ENCODE measurements around the gene PHF12. TPM values are rescaled to one million over a fixed set of nuclear protein-coding genes. Genes with fewer than 3 reads are reported as not detected.
A peak's percentile ranks its signal among the peaks of the same experiment; 100 is the strongest.

The PHF12 gene
- total and polyA plus RNA-seq, 2 experiments from 2014 or later: 19.7 to 41.0 TPM

DNA sequence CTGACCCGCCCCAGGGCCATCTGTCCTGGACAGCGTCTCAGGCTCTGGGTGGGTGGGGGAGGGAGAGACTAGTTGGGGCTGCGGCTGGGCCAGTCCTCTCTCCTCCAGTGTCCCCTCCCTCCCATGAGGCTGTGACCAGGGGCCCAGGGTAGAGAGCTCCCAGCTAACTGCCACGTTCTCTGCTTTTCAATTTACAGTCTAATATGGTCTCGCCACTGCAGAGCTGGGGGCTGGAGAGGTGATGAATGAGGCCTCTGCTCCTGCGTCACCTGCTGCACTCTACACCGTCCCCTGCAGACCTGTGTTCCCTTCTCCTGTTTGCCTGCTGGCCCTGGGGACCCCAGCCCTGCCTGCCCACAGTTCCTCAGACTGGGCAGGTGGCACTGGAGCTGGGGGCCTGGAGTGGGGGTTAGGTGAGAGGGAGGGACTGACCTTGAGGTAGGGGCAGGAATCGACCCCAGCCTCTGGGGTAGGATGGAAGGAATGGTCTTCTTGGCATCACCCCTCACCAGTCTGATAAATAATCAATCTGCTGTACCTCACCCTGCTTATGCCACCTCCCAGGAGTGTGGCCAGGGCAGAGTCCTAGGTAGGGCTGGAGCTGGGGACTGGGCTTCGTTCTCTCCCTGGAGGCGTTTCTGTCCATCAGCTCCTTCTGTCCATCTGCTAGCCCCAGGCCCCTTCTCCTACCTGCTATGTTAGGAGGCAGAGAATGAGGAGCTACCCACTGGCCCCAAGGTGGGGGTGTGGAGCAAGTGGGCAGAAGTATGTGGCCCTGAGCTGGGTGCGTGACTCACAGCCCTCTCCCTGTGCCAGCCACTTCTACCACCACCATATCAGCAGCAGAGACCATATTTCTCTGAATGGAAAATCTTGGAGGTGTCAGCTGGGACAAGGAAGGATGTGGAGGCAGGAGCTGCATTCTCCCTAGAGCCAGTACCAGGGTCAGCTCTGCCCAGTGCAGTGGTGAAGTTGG lies 41.6 kb upstream of the PHF12 start:
- Histone ChIP-seq H3K36me3 (ENCODE audit: insufficient read depth) (no peaks in the 10 kb centered on the region), H3K27me3 (ENCODE audit: insufficient read depth) (no peaks in the 10 kb centered on the region), H3K4me2 (no peak overlapping the region), H2AFZ (no peak overlapping the region), H4K20me1 (replicated peaks; ENCODE audit: insufficient read depth) (no peaks in the 10 kb centered on the region), H3K4me1 (ENCODE audit: insufficient read depth) (peaks cover 6% of the 10 kb centered on the region; the same call in 1 of the 2 replicates), H3K27ac (ENCODE audit: low read depth) (no peak overlapping the region), H3F3A (replicated peaks; ENCODE audit: low read depth) (no peaks in the 10 kb centered on the region), H3K79me2 (replicated peaks; ENCODE audit: insufficient read depth) (no peaks in the 10 kb centered on the region), H3K9me2 (ENCODE audit: insufficient read depth) (no peaks in the 10 kb centered on the region), H3K4me3 (no peak overlapping the region)
- Mint-ChIP-seq H3K9me3 (0 out of 3 replicates have a peak, but pooled peaks cover 2% of the 10 kb centered on the region), H3K4me3 (no peak overlapping the region), H3K36me3 (ENCODE audit: low read depth) (no peaks in the 10 kb centered on the region; the same call in 2 of the 3 replicates), H3K4me1 (peaks cover 23% of the 10 kb centered on the region), H3K27me3 (ENCODE audit: insufficient read depth, low read depth, poor library complexity) (peaks cover 27% of the 10 kb centered on the region), H3K27ac (no peak overlapping the region)
- no peak for ATAC-seq
- DNase-seq (ENCODE audit: low spot score): no peak
- TF ChIP-seq NANOG (IDR thresholded peaks at IDR 0.05; ENCODE audit: borderline replicate concordance): no peak
- TF ChIP-seq, protein P1, sequence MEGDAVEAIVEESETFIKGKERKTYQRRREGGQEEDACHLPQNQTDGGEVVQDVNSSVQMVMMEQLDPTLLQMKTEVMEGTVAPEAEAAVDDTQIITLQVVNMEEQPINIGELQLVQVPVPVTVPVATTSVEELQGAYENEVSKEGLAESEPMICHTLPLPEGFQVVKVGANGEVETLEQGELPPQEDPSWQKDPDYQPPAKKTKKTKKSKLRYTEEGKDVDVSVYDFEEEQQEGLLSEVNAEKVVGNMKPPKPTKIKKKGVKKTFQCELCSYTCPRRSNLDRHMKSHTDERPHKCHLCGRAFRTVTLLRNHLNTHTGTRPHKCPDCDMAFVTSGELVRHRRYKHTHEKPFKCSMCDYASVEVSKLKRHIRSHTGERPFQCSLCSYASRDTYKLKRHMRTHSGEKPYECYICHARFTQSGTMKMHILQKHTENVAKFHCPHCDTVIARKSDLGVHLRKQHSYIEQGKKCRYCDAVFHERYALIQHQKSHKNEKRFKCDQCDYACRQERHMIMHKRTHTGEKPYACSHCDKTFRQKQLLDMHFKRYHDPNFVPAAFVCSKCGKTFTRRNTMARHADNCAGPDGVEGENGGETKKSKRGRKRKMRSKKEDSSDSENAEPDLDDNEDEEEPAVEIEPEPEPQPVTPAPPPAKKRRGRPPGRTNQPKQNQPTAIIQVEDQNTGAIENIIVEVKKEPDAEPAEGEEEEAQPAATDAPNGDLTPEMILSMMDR (conservative IDR thresholded peaks at IDR 0.05; ENCODE audit: low read depth in 2 of 2): 0 out of 4 replicates have a peak, but pooled peaks of 1 of the 2 experiments have one; percentile 18

DNA sequence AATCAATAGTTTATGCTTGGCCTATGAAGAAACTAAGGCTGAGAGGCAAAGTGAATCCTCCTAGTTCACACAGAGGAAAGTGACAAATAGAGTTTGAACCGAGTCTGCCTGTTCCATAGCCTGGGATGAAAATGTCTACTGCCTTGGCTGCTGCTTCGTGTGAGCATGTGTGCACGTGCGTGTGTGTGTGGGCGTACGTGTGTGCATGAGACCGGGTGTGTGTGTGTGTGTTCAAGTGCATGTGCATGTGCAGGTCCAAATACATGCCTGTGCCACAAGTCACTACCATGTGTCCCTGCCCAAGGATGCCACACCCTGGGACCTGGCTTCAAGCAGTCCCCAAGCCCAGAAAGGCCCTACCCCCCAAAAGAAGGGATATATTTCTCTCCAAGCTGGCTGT lies 40.9 kb upstream of the PHF12 start:
- peaks cover 2% of the 10 kb centered on the region; the same call in 1 of the 3 replicates for H3K9me3 Mint-ChIP-seq
- H3K27me3 ChIP-seq (ENCODE audit: insufficient read depth): no peaks in the 10 kb centered on the region
- H3K4me2 ChIP-seq: no peak overlapping the region
- 0 out of 2 replicates have a peak, but pooled peaks cover 3% of the 10 kb centered on the region for H3F3A ChIP-seq (replicated peaks; ENCODE audit: low read depth)
- ATAC-seq (no peak), DNase-seq (ENCODE audit: low spot score) (no peak)
- peaks cover 6% of the 10 kb centered on the region; the same call in 1 of the 2 replicates for H3K4me1 ChIP-seq (ENCODE audit: insufficient read depth)
- no peak overlapping the region for H2AFZ ChIP-seq
- H3K9me2 ChIP-seq (ENCODE audit: insufficient read depth): no peaks in the 10 kb centered on the region
- H3K36me3 ChIP-seq (ENCODE audit: insufficient read depth): no peaks in the 10 kb centered on the region
- peaks cover 24% of the 10 kb centered on the region for H3K27me3 Mint-ChIP-seq (ENCODE audit: insufficient read depth, low read depth, poor library complexity)
- H3K27ac Mint-ChIP-seq: no peak overlapping the region
- no peak overlapping the region for H3K27ac ChIP-seq (ENCODE audit: low read depth)
- no peak overlapping the region for H3K4me3 Mint-ChIP-seq
- no peak overlapping the region for H3K4me3 ChIP-seq
- H3K4me1 Mint-ChIP-seq: peaks cover 19% of the 10 kb centered on the region
- no peaks in the 10 kb centered on the region for H4K20me1 ChIP-seq (replicated peaks; ENCODE audit: insufficient read depth)
- no peaks in the 10 kb centered on the region; the same call in 2 of the 3 replicates for H3K36me3 Mint-ChIP-seq (ENCODE audit: low read depth)
- H3K79me2 ChIP-seq (replicated peaks; ENCODE audit: insufficient read depth): no peaks in the 10 kb centered on the region
- no peak for TF ChIP-seq ZNF114 (CRISPR knock-in tag; IDR thresholded peaks at IDR 0.05)
- TF ChIP-seq STAT1 (IDR thresholded peaks at IDR 0.05; ENCODE audit: unreplicated experiment): no peak
- TF ChIP-seq NANOG (IDR thresholded peaks at IDR 0.05; ENCODE audit: borderline replicate concordance): no peak
- no peak for TF ChIP-seq CREB1 (CRISPR knock-in tag; IDR thresholded peaks at IDR 0.05; ENCODE audit: low read depth)
- no peak for TF ChIP-seq EZH2 (IDR thresholded peaks at IDR 0.05; ENCODE audit: low read depth, unreplicated experiment)
- no peak for TF ChIP-seq EZH2phosphoT487 (IDR thresholded peaks at IDR 0.05; ENCODE audit: unreplicated experiment)
- TF ChIP-seq, protein P2, sequence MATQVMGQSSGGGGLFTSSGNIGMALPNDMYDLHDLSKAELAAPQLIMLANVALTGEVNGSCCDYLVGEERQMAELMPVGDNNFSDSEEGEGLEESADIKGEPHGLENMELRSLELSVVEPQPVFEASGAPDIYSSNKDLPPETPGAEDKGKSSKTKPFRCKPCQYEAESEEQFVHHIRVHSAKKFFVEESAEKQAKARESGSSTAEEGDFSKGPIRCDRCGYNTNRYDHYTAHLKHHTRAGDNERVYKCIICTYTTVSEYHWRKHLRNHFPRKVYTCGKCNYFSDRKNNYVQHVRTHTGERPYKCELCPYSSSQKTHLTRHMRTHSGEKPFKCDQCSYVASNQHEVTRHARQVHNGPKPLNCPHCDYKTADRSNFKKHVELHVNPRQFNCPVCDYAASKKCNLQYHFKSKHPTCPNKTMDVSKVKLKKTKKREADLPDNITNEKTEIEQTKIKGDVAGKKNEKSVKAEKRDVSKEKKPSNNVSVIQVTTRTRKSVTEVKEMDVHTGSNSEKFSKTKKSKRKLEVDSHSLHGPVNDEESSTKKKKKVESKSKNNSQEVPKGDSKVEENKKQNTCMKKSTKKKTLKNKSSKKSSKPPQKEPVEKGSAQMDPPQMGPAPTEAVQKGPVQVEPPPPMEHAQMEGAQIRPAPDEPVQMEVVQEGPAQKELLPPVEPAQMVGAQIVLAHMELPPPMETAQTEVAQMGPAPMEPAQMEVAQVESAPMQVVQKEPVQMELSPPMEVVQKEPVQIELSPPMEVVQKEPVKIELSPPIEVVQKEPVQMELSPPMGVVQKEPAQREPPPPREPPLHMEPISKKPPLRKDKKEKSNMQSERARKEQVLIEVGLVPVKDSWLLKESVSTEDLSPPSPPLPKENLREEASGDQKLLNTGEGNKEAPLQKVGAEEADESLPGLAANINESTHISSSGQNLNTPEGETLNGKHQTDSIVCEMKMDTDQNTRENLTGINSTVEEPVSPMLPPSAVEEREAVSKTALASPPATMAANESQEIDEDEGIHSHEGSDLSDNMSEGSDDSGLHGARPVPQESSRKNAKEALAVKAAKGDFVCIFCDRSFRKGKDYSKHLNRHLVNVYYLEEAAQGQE (IDR thresholded peaks at IDR 0.05; ENCODE audit: unreplicated experiment): no peak

All from GM23338 (cell line).